D721Med (cell line): ENCODE data around the gene EXOC4.
"Not testable (repeated sequence)": the region's sequence is repeated elsewhere in the genome, so short reads cannot be mapped to it uniquely, and the experiment has no call there.

Experiments
- DNase-seq: peaks from one replicate; pipeline ENCODE4 v3.0.0; 2011; ENCODE audit warnings: low spot score; ENCODE audit not compliant: insufficient read length
- FAIRE-seq: peaks from 2 replicates; lab custom pipeline; 2011; peaks lifted over from hg19 to GRCh38; lab: Jason Lieb, UNC
- CTCF ChIP-seq: IDR thresholded peaks from 2 replicates; pipeline ENCODE4 v1.5.1; 2012; ENCODE audit warnings: mild to moderate bottlenecking, control low read depth; ENCODE audit not compliant: insufficient read depth; ENCODE audit errors: missing control alignments

The EXOC4 gene

GRCh38 chr7:133310232-133310862, 57.5 kb downstream of the EXOC4 start:
- FAIRE-seq = no peak
- no peak for TF ChIP-seq CTCF
- DNase-seq = no peak

GRCh38 chr7:133313575-133313974, 60.7 kb downstream of the EXOC4 start:
- TF ChIP-seq CTCF = no peak
- FAIRE-seq (no peak), DNase-seq (no peak)

- DNase-seq (no peak), FAIRE-seq (no peak)
- no peak for TF ChIP-seq CTCF
These were observed 61.2 kb downstream of the EXOC4 start for GRCh38 chr7:133314084-133314483.

GRCh38 chr7:133315332-133316040, 62.6 kb downstream of the EXOC4 start:
- DNase-seq = no peak
- TF ChIP-seq CTCF = no peak
- no peak for FAIRE-seq

GRCh38 chr7:133319842-133320241, 67.0 kb downstream of the EXOC4 start:
- no peak for DNase-seq
- TF ChIP-seq CTCF = no peak
- no peak for FAIRE-seq

GRCh38 chr7:133320891-133321290, 68.0 kb downstream of the EXOC4 start:
- DNase-seq = no peak
- FAIRE-seq = peak; percentile 51
- no peak for TF ChIP-seq CTCF

GRCh38 chr7:133321366-133321765, 68.5 kb downstream of the EXOC4 start:
- DNase-seq, FAIRE-seq: not testable (repeated sequence)

- not testable (repeated sequence) for DNase-seq, FAIRE-seq
These were observed 73.9 kb downstream of the EXOC4 start for GRCh38 chr7:133326745-133327144.

GRCh38 chr7:133328021-133328420, 75.1 kb downstream of the EXOC4 start:
- not testable (repeated sequence) for FAIRE-seq

More at GRCh38 chr7:133328021-133328420, 75.1 kb downstream of the EXOC4 start:
- DNase-seq = not testable (repeated sequence)
